GM19372 (cell line): Measurements from ENCODE around the gene TMEM164.
A peak's percentile ranks its signal among the peaks of the same experiment; 100 is the strongest.
"Not testable (repeated sequence)": the region's sequence is repeated elsewhere in the genome, so short reads cannot be mapped to it uniquely, and the experiment has no call there.

Experiments
- ATAC-seq: cut with Tn5 transposase; IDR thresholded peaks from one replicate; pipeline ENCODE4 v1.9.1; 2021; ENCODE audit warnings: mild to moderate bottlenecking, low read depth, moderate library complexity; ENCODE audit not compliant: unreplicated experiment

Gene TMEM164

GRCh38 chrX:110002300-110003166 lies at the start of gene TMEM164:
Gene TMEM164, plus strand, starts transcription at chrX:110003114. Its CDS starts 661 bp downstream, at chrX:110003775.
- peak; percentile 72 for ATAC-seq

- ATAC-seq, result no peak
These were observed 48.6 kb upstream of the TMEM164 start for GRCh38 chrX:109954333-109954732.

GRCh38 chrX:109954955-109955354 lies 48.0 kb upstream of the TMEM164 start:
- ATAC-seq, result no peak

GRCh38 chrX:109958266-109958665 lies 44.6 kb upstream of the TMEM164 start:
- no peak for ATAC-seq

- no peak for ATAC-seq
These were observed 43.5 kb upstream of the TMEM164 start for GRCh38 chrX:109959356-109959871.

- ATAC-seq, result no peak
These were observed 38.5 kb upstream of the TMEM164 start for GRCh38 chrX:109964390-109964789.

GRCh38 chrX:109966246-109966645 lies 36.7 kb upstream of the TMEM164 start:
- no peak for ATAC-seq

- ATAC-seq, result no peak
These were observed 35.8 kb upstream of the TMEM164 start for GRCh38 chrX:109967156-109967555.

- ATAC-seq, result not testable (repeated sequence)
These were observed 32.1 kb upstream of the TMEM164 start for GRCh38 chrX:109970841-109971240.

- no peak for ATAC-seq
These were observed 27.8 kb upstream of the TMEM164 start for GRCh38 chrX:109974906-109975655.

- ATAC-seq, result not testable (repeated sequence)
These were observed 17.7 kb upstream of the TMEM164 start for GRCh38 chrX:109985210-109985609.

- ATAC-seq, result no peak
These were observed 15.0 kb upstream of the TMEM164 start for GRCh38 chrX:109987884-109988283.

GRCh38 chrX:109990582-109991276 lies 12.2 kb upstream of the TMEM164 start:
- ATAC-seq, result no peak

GRCh38 chrX:109992203-109992602 lies 10.7 kb upstream of the TMEM164 start:
- ATAC-seq, result no peak

- ATAC-seq, result no peak
These were observed 7.8 kb upstream of the TMEM164 start for GRCh38 chrX:109995155-109995554.

- no peak for ATAC-seq
These were observed 5.0 kb upstream of the TMEM164 start for GRCh38 chrX:109997786-109998452.

GRCh38 chrX:110000000-110000399 lies 2.9 kb upstream of the TMEM164 start:
- ATAC-seq, result no peak

GRCh38 chrX:110000847-110001713 lies 1.8 kb upstream of the TMEM164 start:
- no peak for ATAC-seq

GRCh38 chrX:110001740-110002299 lies 1.1 kb upstream of the TMEM164 start:
- ATAC-seq, result no peak
